ENCODE results near the gene BLNK. TPM values are rescaled to one million over a fixed set of nuclear protein-coding genes. Genes with fewer than 3 reads are reported as not detected.

BLNK gene
- total RNA-seq, 4 donors from 2014 or later = 28.2 to 50.5 (median 35.9) TPM

GRCh38 chr10:96305019-96305418 is 33.6 kb upstream of the BLNK start:
- TF ChIP-seq POLR2A (IDR thresholded peaks at IDR 0.05) = no peak
- no peak for TF ChIP-seq CTCF (IDR thresholded peaks at IDR 0.05)

GRCh38 chr10:96304230-96304629 is 32.9 kb upstream of the BLNK start, which contains the start of gene DNTT:
DNTT (plus strand) TSS chr10:96304434; CDS start chr10:96304498, 64 bp downstream.
- TF ChIP-seq POLR2A (IDR thresholded peaks at IDR 0.05) = no peak
- no peak for TF ChIP-seq CTCF (IDR thresholded peaks at IDR 0.05)
- Histone ChIP-seq H3K4me3 (no peak within 1 kb of the TSS), H3K9me3 (no peaks in the 10 kb centered on the region), H3K27ac (no peak within 1 kb of the TSS), H3K36me3 (no peaks in the 10 kb centered on the region), H3K4me1 (peaks cover 0 to 19% (median 0%) of the 10 kb centered on the region in 3 donors), H3K27me3 (peaks cover 0 to 36% (median 0%) of the 10 kb centered on the region in 4 donors)
- 79 to 87% methylated on average over 5 to 6 of the region's 8 CpGs for WGBS, 2 donors
- intact Hi-C loops (cut with DNase I) = no loop called here
- DNase-seq = no peak

More at GRCh38 chr10:96305019-96305418, 33.6 kb upstream of the BLNK start:
- H3K27ac ChIP-seq = no peak overlapping the region
- no peaks in the 10 kb centered on the region for H3K9me3 ChIP-seq
- no peak for DNase-seq
- WGBS, 2 donors = 89 to 91% methylated on average over 3 of the region's 3 CpGs
- peaks cover 0 to 35% (median 0%) of the 10 kb centered on the region in 4 donors for H3K27me3 ChIP-seq
- no peaks in the 10 kb centered on the region for H3K36me3 ChIP-seq
- no peak overlapping the region for H3K4me3 ChIP-seq
- intact Hi-C loops (cut with DNase I) = no loop called here
- H3K4me1 ChIP-seq = peaks cover 0 to 19% (median 3%) of the 10 kb centered on the region in 3 donors

DNA sequence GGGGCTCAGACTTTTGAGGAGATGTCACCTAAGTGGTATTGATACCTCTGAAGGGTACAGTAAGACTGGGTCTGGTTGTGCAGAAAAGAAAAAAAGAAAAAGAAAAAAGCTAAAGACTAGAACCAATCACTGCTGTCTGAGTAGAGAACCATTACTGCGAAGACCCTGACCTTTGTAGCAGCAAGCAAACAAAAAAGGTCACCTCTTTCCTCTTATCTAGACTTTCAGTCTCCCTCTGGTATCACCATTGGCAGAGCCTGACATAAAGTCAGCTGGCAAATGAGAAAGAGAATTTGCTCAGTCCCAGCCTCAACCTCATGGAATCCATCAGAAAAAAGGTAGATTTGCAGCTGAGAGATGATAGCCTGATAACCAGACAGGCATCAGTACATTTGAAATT is 30.2 kb upstream of the BLNK start:
- TF ChIP-seq CTCF (IDR thresholded peaks at IDR 0.05) (no peak), POLR2A (IDR thresholded peaks at IDR 0.05) (no peak)
- Histone ChIP-seq H3K27ac (no peak overlapping the region), H3K27me3 (peaks cover 0 to 43% (median 0%) of the 10 kb centered on the region in 4 donors), H3K36me3 (no peaks in the 10 kb centered on the region), H3K9me3 (no peaks in the 10 kb centered on the region), H3K4me1 (peaks cover 0 to 11% (median 0%) of the 10 kb centered on the region in 3 donors), H3K4me3 (no peak overlapping the region)
- intact Hi-C loops (cut with DNase I) = no loop called here
- WGBS, 2 donors = 67 to 83% methylated on average over 1 of the region's 1 CpG
- DNase-seq = no peak

DNA sequence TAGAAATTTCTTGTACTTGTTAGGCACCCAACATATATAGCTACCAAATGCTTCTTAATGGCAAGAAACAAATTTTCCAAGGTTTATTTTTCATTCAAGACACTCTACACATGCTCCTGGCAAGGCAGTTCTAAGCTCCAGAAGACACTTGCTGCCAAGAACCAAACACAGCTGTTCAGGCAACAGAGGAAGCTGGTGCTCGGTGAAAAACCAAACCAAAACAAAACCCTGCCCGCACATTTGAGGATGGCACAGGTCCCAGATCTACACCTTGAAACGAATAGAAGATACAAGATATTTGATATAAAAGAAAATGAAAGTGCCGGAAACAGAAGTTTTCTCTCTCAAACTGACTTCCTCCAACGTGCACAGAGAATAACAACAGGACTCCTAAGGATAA is 28.0 kb upstream of the BLNK start:
- H3K27me3 ChIP-seq = peaks cover 0 to 43% (median 0%) of the 10 kb centered on the region in 4 donors
- peaks cover 0 to 7% (median 0%) of the 10 kb centered on the region in 3 donors for H3K4me1 ChIP-seq
- no peak overlapping the region for H3K27ac ChIP-seq
- H3K4me3 ChIP-seq = peak overlapping the region in 1 of 4 donors; percentile 7
- H3K36me3 ChIP-seq = no peaks in the 10 kb centered on the region
- DNase-seq = no peak
- H3K9me3 ChIP-seq = no peaks in the 10 kb centered on the region
- intact Hi-C loops (cut with DNase I) = no loop called here
- no peak for TF ChIP-seq CTCF (IDR thresholded peaks at IDR 0.05)
- TF ChIP-seq POLR2A (IDR thresholded peaks at IDR 0.05) = no peak
- WGBS, 2 donors = 4 to 6% methylated on average over 5 of the region's 5 CpGs

DNA sequence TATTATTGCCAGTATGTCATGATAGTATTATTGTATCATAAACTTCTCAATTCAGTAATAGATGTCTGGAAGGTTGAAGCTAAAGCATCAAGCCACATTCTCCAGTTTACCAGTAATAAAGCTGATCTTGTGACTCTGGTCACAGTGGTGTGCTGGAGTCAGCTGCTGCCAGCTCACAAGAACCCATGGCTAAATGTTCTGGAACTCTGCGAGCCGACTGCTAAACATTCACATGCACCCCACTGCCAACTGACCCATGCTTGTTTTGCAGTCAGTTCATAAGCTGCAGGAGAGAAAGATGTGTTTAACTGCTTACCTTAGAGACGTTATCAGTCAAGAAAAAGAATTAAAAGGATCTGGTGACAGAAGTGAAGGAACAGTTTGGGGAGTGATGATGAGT is 27.0 kb upstream of the BLNK start:
- DNase-seq = no peak
- peaks cover 0 to 43% (median 0%) of the 10 kb centered on the region in 4 donors for H3K27me3 ChIP-seq
- no peaks in the 10 kb centered on the region for H3K36me3 ChIP-seq
- intact Hi-C loops (cut with DNase I) = no loop called here
- no peak overlapping the region for H3K4me3 ChIP-seq
- H3K4me1 ChIP-seq = peaks cover 0 to 10% (median 0%) of the 10 kb centered on the region in 3 donors
- WGBS, 2 donors = 81 to 84% methylated on average over 3 of the region's 3 CpGs
- H3K27ac ChIP-seq = no peak overlapping the region
- H3K9me3 ChIP-seq = no peaks in the 10 kb centered on the region
- no peak for TF ChIP-seq POLR2A (IDR thresholded peaks at IDR 0.05)
- TF ChIP-seq CTCF (IDR thresholded peaks at IDR 0.05) = no peak

All from esophagus squamous epithelium (tissue), 5 donors.